ENCODE data around the gene CLSTN1.

Gene CLSTN1

DNA sequence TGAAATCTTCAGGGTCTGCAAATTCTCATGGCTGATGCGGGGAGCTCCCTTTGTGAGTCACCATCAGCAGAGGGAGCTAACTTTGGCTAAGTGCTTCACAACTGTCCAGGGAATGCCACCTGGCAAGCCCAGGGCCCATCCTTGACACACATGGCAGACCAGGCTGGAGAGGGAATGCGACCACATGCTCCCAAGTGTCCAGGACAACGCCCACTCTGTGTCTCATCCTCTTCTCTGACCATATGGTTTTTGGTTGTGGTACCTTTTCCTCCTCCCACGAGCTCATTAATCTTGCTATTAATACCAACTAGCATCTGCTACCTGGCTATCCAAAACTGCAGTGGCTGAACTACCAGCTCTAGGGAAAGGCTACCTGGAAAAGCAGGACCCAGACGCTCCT lies 37.1 kb upstream of the CLSTN1 start:
- Histone ChIP-seq H3K27ac (ENCODE audit: low read length) (no peak overlapping the region), H3K27me3 (ENCODE audit: insufficient read depth, low read length, poor library complexity) (no peaks in the 10 kb centered on the region), H3K9me3 (ENCODE audit: insufficient read depth, low read length, severe bottlenecking) (no peaks in the 10 kb centered on the region), H3K4me2 (ENCODE audit: insufficient read depth, low read length) (no peak overlapping the region), H3K4me1 (ENCODE audit: insufficient read depth, low read length) (no peaks in the 10 kb centered on the region), H2AFZ (ENCODE audit: low read depth, low read length) (no peak overlapping the region), H3K9ac (ENCODE audit: low read depth, low read length) (no peak overlapping the region), H4K20me1 (ENCODE audit: insufficient read depth, low read length) (no peaks in the 10 kb centered on the region), H3K36me3 (ENCODE audit: insufficient read depth, low read length) (no peaks in the 10 kb centered on the region), H3K79me2 (ENCODE audit: insufficient read depth, low read length) (no peaks in the 10 kb centered on the region), H3K4me3 (ENCODE audit: low read depth in 1 of 2, low read length in 2 of 2) (no peak overlapping the region)
- DNase-seq (no peak), ATAC-seq (ENCODE audit: insufficient read depth, low read depth) (no peak)
- no peak for TF ChIP-seq EZH2 (IDR thresholded peaks at IDR 0.05; ENCODE audit: borderline replicate concordance, low read depth, low read length, severe bottlenecking)

DNA sequence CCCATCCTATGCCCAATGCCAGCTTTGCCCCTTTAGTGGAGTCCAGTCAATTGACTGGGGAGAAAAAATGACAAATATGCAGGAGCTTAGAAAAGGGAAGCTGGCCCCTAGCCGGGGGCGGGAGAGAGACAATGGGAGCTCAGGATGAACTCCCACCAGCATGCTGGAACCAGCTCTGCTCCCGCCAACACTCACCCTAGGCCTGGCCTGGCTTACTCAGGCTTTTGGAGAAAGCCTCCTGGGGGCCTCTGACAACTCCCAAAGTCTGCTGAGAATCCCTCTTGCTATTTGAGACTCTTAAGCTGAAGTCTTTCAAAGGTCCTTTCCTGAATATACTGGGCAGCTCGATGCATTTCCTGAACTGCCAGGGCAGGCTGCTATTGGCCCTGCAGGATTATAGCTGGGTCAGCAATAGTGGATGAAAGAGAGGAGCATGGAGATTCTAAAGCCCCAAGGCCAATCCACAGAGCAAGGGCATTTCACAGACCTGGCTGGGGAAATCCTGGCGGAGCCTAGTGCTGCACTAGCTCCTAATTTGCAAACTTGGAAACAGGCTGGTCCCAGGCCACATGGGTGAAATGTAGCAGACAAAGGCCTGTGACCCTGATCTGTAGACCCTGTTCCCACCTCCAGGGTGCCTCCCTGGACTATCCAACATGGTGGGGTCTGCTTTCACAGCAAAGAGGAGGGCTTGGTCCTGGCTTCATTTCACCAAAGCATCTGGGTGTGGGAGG lies 35.7 kb upstream of the CLSTN1 start:
- TF ChIP-seq, protein P1, sequence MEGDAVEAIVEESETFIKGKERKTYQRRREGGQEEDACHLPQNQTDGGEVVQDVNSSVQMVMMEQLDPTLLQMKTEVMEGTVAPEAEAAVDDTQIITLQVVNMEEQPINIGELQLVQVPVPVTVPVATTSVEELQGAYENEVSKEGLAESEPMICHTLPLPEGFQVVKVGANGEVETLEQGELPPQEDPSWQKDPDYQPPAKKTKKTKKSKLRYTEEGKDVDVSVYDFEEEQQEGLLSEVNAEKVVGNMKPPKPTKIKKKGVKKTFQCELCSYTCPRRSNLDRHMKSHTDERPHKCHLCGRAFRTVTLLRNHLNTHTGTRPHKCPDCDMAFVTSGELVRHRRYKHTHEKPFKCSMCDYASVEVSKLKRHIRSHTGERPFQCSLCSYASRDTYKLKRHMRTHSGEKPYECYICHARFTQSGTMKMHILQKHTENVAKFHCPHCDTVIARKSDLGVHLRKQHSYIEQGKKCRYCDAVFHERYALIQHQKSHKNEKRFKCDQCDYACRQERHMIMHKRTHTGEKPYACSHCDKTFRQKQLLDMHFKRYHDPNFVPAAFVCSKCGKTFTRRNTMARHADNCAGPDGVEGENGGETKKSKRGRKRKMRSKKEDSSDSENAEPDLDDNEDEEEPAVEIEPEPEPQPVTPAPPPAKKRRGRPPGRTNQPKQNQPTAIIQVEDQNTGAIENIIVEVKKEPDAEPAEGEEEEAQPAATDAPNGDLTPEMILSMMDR (IDR thresholded peaks at IDR 0.05; ENCODE audit: borderline replicate concordance, extremely low read depth, low read length, poor library complexity, severe bottlenecking), result no peak
- no peak for TF ChIP-seq EZH2 (IDR thresholded peaks at IDR 0.05; ENCODE audit: borderline replicate concordance, low read depth, low read length, severe bottlenecking)
- H3K79me2 ChIP-seq (ENCODE audit: insufficient read depth, low read length), result no peaks in the 10 kb centered on the region
- H3K4me1 ChIP-seq (ENCODE audit: insufficient read depth, low read length), result no peaks in the 10 kb centered on the region
- no peak overlapping the region for H2AFZ ChIP-seq (ENCODE audit: low read depth, low read length)
- no peak overlapping the region for H3K4me3 ChIP-seq (ENCODE audit: low read depth in 1 of 2, low read length in 2 of 2)
- no peaks in the 10 kb centered on the region for H3K9me3 ChIP-seq (ENCODE audit: insufficient read depth, low read length, severe bottlenecking)
- no peak for ATAC-seq (ENCODE audit: insufficient read depth, low read depth)
- no peak for DNase-seq
- H3K27ac ChIP-seq (ENCODE audit: low read length), result no peak overlapping the region
- no peaks in the 10 kb centered on the region for H4K20me1 ChIP-seq (ENCODE audit: insufficient read depth, low read length)
- no peaks in the 10 kb centered on the region for H3K27me3 ChIP-seq (ENCODE audit: insufficient read depth, low read length, poor library complexity)
- no peak overlapping the region for H3K9ac ChIP-seq (ENCODE audit: low read depth, low read length)
- no peak overlapping the region for H3K4me2 ChIP-seq (ENCODE audit: insufficient read depth, low read length)
- H3K36me3 ChIP-seq (ENCODE audit: insufficient read depth, low read length), result no peaks in the 10 kb centered on the region

DNA sequence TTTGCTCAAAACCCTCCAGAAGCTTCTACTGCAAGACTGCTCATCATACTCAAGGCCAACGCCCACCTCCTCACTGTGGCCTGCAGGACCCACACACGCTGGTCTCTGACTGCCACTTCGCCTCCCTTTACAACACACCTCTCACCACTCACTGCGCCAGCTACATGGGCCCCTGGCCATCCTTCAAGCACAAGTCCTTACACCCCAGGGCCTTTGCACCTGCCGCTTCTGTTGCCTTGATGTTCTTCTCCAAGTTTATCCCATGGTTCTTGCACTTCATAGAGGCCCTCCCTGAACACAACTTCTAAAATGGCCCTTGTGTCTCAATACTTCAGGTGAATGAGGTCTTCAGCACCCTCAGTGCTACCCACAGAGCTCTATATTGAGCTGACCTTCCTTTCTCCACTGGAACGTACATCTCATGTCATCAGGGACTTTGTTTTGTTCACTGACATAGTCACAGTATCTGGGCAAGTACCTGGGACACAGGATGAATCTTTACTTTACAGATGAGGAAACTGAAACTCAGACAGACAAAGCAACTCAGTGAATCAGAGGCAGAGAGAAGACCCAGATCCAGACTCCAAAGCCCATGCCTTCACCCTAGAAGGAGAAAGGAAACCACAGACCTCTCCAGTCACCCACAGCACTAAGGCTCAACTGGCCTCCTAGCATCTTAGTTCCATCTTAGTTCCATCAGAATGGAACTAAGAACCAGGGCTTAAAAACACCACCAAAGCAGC lies 34.7 kb upstream of the CLSTN1 start:
- no peak for TF ChIP-seq EZH2 (IDR thresholded peaks at IDR 0.05; ENCODE audit: borderline replicate concordance, low read depth, low read length, severe bottlenecking)
- TF ChIP-seq, protein P1 (IDR thresholded peaks at IDR 0.05; ENCODE audit: borderline replicate concordance, extremely low read depth, low read length, poor library complexity, severe bottlenecking), result no peak
- ATAC-seq (ENCODE audit: insufficient read depth, low read depth), result no peak
- no peak overlapping the region for H3K27ac ChIP-seq (ENCODE audit: low read length)
- no peak overlapping the region for H2AFZ ChIP-seq (ENCODE audit: low read depth, low read length)
- no peaks in the 10 kb centered on the region for H3K4me1 ChIP-seq (ENCODE audit: insufficient read depth, low read length)
- DNase-seq, result no peak
- H3K27me3 ChIP-seq (ENCODE audit: insufficient read depth, low read length, poor library complexity), result no peaks in the 10 kb centered on the region
- H3K36me3 ChIP-seq (ENCODE audit: insufficient read depth, low read length), result no peaks in the 10 kb centered on the region; the same call in 1 of the 2 replicates
- H4K20me1 ChIP-seq (ENCODE audit: insufficient read depth, low read length), result no peaks in the 10 kb centered on the region
- no peaks in the 10 kb centered on the region for H3K79me2 ChIP-seq (ENCODE audit: insufficient read depth, low read length)
- H3K4me2 ChIP-seq (ENCODE audit: insufficient read depth, low read length), result no peak overlapping the region
- H3K9me3 ChIP-seq (ENCODE audit: insufficient read depth, low read length, severe bottlenecking), result peaks cover 5% of the 10 kb centered on the region
- no peak overlapping the region for H3K9ac ChIP-seq (ENCODE audit: low read depth, low read length)
- H3K4me3 ChIP-seq (ENCODE audit: low read depth in 1 of 2, low read length in 2 of 2), result no peak overlapping the region

DNA sequence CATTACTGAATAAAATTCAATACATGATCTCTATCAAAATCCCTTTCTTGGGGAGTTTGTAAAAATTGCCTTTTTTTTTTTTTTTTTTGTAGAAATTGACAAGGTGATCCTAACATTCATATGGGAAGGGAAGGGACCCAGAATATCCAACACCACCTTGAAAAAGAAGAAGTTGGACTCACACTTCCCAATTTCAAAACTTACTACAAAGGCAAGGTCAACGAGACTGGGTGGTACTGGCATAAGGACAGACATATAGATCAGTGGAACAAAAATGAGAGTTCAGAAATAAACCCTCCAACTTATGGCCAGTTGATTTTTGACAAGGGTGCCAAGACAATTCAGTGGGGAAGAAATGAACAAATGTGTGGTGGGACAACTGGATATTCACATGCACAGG lies 31.4 kb upstream of the CLSTN1 start:
- Histone ChIP-seq H3K9ac (ENCODE audit: low read depth, low read length) (no peak overlapping the region), H3K27me3 (ENCODE audit: insufficient read depth, low read length, poor library complexity) (no peaks in the 10 kb centered on the region), H2AFZ (ENCODE audit: low read depth, low read length) (no peak overlapping the region), H3K4me2 (ENCODE audit: insufficient read depth, low read length) (no peak overlapping the region), H3K4me1 (ENCODE audit: insufficient read depth, low read length) (peaks cover 5% of the 10 kb centered on the region), H3K4me3 (ENCODE audit: low read depth in 1 of 2, low read length in 2 of 2) (no peak overlapping the region), H3K9me3 (ENCODE audit: insufficient read depth, low read length, severe bottlenecking) (peaks cover 5% of the 10 kb centered on the region), H4K20me1 (ENCODE audit: insufficient read depth, low read length) (no peaks in the 10 kb centered on the region), H3K79me2 (ENCODE audit: insufficient read depth, low read length) (no peaks in the 10 kb centered on the region), H3K36me3 (ENCODE audit: insufficient read depth, low read length) (no peaks in the 10 kb centered on the region; the same call in 1 of the 2 replicates), H3K27ac (ENCODE audit: low read length) (no peak overlapping the region)
- DNase-seq (no peak), ATAC-seq (ENCODE audit: insufficient read depth, low read depth) (no peak)
- no peak for TF ChIP-seq EZH2 (IDR thresholded peaks at IDR 0.05; ENCODE audit: borderline replicate concordance, low read depth, low read length, severe bottlenecking)
- TF ChIP-seq, protein P1 (IDR thresholded peaks at IDR 0.05; ENCODE audit: borderline replicate concordance, extremely low read depth, low read length, poor library complexity, severe bottlenecking), result no peak
